Left ventricle myocardium inferior (tissue), 1 donor: ENCODE data around the gene MUTYH. TPM values are rescaled to one million over a fixed set of nuclear protein-coding genes. Genes with fewer than 3 reads are reported as not detected.

Source experiments
- DNase-seq: peaks from one replicate; pipeline ENCODE4 v3.0.0-alpha.2; 2020
- H3K27ac ChIP-seq: fragments of 200-600 bp; replicated peaks from 2 replicates; pipeline ENCODE4 v1.8.0; 2021
- H3K27me3 ChIP-seq: fragments of 200-600 bp; 2 replicates; pipeline ENCODE4 v1.8.0; 2021; ENCODE audit warnings: low read depth
- H3K36me3 ChIP-seq: fragments of 200-600 bp; 2 replicates; pipeline ENCODE4 v1.8.0; 2021
- H3K4me1 ChIP-seq: fragments of 200-600 bp; 2 replicates; pipeline ENCODE4 v1.8.0; 2021
- H3K4me3 ChIP-seq: fragments of 200-600 bp; 2 replicates; pipeline ENCODE4 v1.8.0; 2021; ENCODE audit warnings: mild to moderate bottlenecking, moderate library complexity
- H3K9me3 ChIP-seq: fragments of 200-600 bp; replicated peaks from 2 replicates; pipeline ENCODE4 v1.8.0; 2021
- CTCF ChIP-seq: fragments of 200-600 bp; IDR thresholded peaks from 2 replicates; pipeline ENCODE4 v1.8.0; 2021; ENCODE audit warnings: antibody characterized with exemption, mild to moderate bottlenecking, borderline replicate concordance
- intact Hi-C: fragments of 100-400 bp; cut with micrococcal nuclease; formaldehyde crosslinking; loops from one replicate; pipeline ENCODE4 v1.11.0; 2022
- total RNA-seq: library from RNA; stranded (reverse); fragmentation: NEBNext Ultra II Directional; extraction: Animal tissue kit (Norgen Biotek cat#: 25700); gene quantifications from one replicate; pipeline ENCODE4 v1.2.1, GENCODE V29; 2021
- donor health status: DM: no; HTN: yes; CAD: no; lungs with severe emphysema.

Gene MUTYH
- total RNA-seq, 1 donor from 2014 or later, result 8.1 TPM

GRCh38 chr1:45304311-45305081 lies 35.7 kb downstream of the MUTYH start:
- intact Hi-C loops, result no loop called here
- no peak for TF ChIP-seq CTCF
- DNase-seq, result no peak

GRCh38 chr1:45303520-45304310 lies 36.5 kb downstream of the MUTYH start:
- peak; percentile 69 for TF ChIP-seq CTCF
- intact Hi-C loops, result no loop called here

More at GRCh38 chr1:45304311-45305081, 35.7 kb downstream of the MUTYH start:
- Histone ChIP-seq H3K9me3 (no peaks in the 10 kb centered on the region), H3K27ac (peak overlapping the region; percentile 97), H3K4me3 (peak overlapping the region; percentile 87), H3K36me3 (no peaks in the 10 kb centered on the region), H3K27me3 (no peaks in the 10 kb centered on the region), H3K4me1 (peaks cover 21% of the 10 kb centered on the region)

GRCh38 chr1:45302505-45303150 lies 37.6 kb downstream of the MUTYH start:
- Histone ChIP-seq H3K4me1 (peaks cover 21% of the 10 kb centered on the region), H3K9me3 (no peaks in the 10 kb centered on the region), H3K27me3 (no peaks in the 10 kb centered on the region), H3K4me3 (peak overlapping the region; percentile 87), H3K27ac (peak overlapping the region; percentile 97), H3K36me3 (no peaks in the 10 kb centered on the region)
- intact Hi-C loops, result no loop called here
- no peak for DNase-seq
- no peak for TF ChIP-seq CTCF

More at GRCh38 chr1:45303520-45304310, 36.5 kb downstream of the MUTYH start:
- Histone ChIP-seq H3K27me3 (no peaks in the 10 kb centered on the region), H3K4me1 (peaks cover 21% of the 10 kb centered on the region), H3K9me3 (no peaks in the 10 kb centered on the region), H3K27ac (peak overlapping the region; percentile 97), H3K4me3 (peak overlapping the region; percentile 87), H3K36me3 (no peaks in the 10 kb centered on the region)
- DNase-seq, result peak; percentile 99

GRCh38 chr1:45300669-45300997 lies 39.6 kb downstream of the MUTYH start:
- peaks cover 21% of the 10 kb centered on the region for H3K4me1 ChIP-seq
- no peaks in the 10 kb centered on the region for H3K27me3 ChIP-seq
- H3K4me3 ChIP-seq, result no peak overlapping the region
- no peak for TF ChIP-seq CTCF
- intact Hi-C loops, result loop anchor here (2.0 kb wide), 1 partner anchor 286 kb away; no protein-coding TSS in a partner anchor
- H3K27ac ChIP-seq, result no peak overlapping the region
- DNase-seq, result no peak
- no peaks in the 10 kb centered on the region for H3K36me3 ChIP-seq
- no peaks in the 10 kb centered on the region for H3K9me3 ChIP-seq

GRCh38 chr1:45299981-45300668 lies 40.1 kb downstream of the MUTYH start:
- DNase-seq, result no peak
- no peaks in the 10 kb centered on the region for H3K9me3 ChIP-seq
- intact Hi-C loops, result loop anchor here (2.0 kb wide), 1 partner anchor 285 kb away; no protein-coding TSS in a partner anchor
- H3K4me1 ChIP-seq, result peaks cover 21% of the 10 kb centered on the region
- no peak overlapping the region for H3K4me3 ChIP-seq
- no peaks in the 10 kb centered on the region for H3K27me3 ChIP-seq
- no peak overlapping the region for H3K27ac ChIP-seq
- no peaks in the 10 kb centered on the region for H3K36me3 ChIP-seq
- TF ChIP-seq CTCF, result peak; percentile 85
